ENCODE data around the gene LPAR6.

The LPAR6 gene

GRCh38 chr13:48397744-48398143 lies 15.2 kb downstream of the LPAR6 start:
- no peak overlapping the region for H3K4me3 ChIP-seq (ENCODE audit: low read length)
- no peak overlapping the region for H3K27ac ChIP-seq (ENCODE audit: low read length)
- H3K27me3 ChIP-seq (ENCODE audit: control insufficient read depth, insufficient read depth, low read length) = no peaks in the 10 kb centered on the region
- no peaks in the 10 kb centered on the region for H3K4me1 ChIP-seq (ENCODE audit: control insufficient read depth, low read depth, low read length)
- no peak overlapping the region for H3K9ac ChIP-seq (ENCODE audit: low read length)
- H3K36me3 ChIP-seq (ENCODE audit: control insufficient read depth, low read depth, low read length) = no peaks in the 10 kb centered on the region
- H3K9me3 ChIP-seq (ENCODE audit: control insufficient read depth, low read depth, low read length) = no peaks in the 10 kb centered on the region

GRCh38 chr13:48393698-48394085 lies 19.2 kb downstream of the LPAR6 start:
- Histone ChIP-seq H3K9ac (ENCODE audit: low read length) (no peak overlapping the region), H3K27ac (ENCODE audit: low read length) (no peak overlapping the region), H3K36me3 (ENCODE audit: control insufficient read depth, low read depth, low read length) (no peaks in the 10 kb centered on the region), H3K27me3 (ENCODE audit: control insufficient read depth, insufficient read depth, low read length) (no peaks in the 10 kb centered on the region), H3K4me3 (ENCODE audit: low read length) (no peak overlapping the region), H3K9me3 (ENCODE audit: control insufficient read depth, low read depth, low read length) (no peaks in the 10 kb centered on the region), H3K4me1 (ENCODE audit: control insufficient read depth, low read depth, low read length) (no peaks in the 10 kb centered on the region)

DNA sequence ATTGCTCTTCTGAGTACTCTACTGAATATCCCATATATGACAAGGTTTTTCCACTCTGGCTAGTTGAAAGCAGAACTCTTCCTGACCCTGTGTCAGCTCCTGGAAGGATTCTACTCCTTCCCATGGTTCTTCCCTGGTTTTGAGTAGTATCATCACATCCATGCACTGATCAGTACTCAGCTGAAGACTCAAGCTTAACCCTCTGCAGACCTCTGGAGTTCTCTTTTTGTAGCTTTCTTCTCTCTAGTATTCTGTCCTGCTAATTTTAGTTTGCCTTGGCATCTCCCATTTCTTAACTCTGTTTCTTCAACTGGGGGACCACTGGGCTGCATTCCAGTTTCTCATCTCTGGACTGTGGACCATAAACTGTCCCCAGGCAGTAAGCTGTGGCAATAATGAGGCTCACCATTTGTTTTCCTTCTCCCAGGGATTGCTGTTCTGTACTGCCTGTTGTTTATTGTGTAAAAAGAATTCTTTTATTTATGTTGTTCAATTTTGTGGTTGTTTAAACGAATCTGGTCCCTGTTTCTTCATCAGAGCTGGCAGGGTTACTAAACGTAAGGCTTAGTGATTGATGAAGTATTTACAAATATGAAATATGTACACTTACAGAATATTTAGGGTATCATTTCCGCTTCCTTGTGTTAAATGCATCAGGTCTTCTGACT lies 19.7 kb downstream of the LPAR6 start:
- Histone ChIP-seq H3K4me1 (ENCODE audit: control insufficient read depth, low read depth, low read length) (no peaks in the 10 kb centered on the region), H3K4me3 (ENCODE audit: low read length) (no peak overlapping the region), H3K36me3 (ENCODE audit: control insufficient read depth, low read depth, low read length) (no peaks in the 10 kb centered on the region), H3K9me3 (ENCODE audit: control insufficient read depth, low read depth, low read length) (no peaks in the 10 kb centered on the region), H3K27ac (ENCODE audit: low read length) (no peak overlapping the region), H3K27me3 (ENCODE audit: control insufficient read depth, insufficient read depth, low read length) (no peaks in the 10 kb centered on the region), H3K9ac (ENCODE audit: low read length) (no peak overlapping the region)

DNA sequence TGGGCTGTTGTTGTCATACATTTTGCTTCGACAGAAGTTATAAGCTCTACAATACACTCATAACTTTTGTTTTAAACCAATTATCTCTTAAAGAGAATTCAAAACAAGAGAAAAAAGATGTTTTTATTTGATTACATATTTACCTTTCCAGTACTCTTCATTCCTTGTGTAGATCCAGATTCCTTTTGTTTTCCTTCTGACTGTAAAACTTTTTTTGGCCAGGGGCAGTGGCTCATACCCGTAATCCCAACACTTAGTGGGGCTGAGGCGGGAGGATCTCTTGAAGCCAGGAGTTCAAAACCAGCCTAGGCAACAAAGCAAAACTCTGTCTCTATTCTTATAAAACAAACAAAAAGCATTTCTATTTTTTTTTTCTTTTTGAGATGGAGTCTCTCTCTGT lies 21.7 kb downstream of the LPAR6 start:
- Histone ChIP-seq H3K36me3 (ENCODE audit: control insufficient read depth, low read depth, low read length) (no peaks in the 10 kb centered on the region), H3K9me3 (ENCODE audit: control insufficient read depth, low read depth, low read length) (no peaks in the 10 kb centered on the region)

GRCh38 chr13:48386816-48387215 lies 26.1 kb downstream of the LPAR6 start:
- Histone ChIP-seq H3K36me3 (ENCODE audit: control insufficient read depth, low read depth, low read length) (no peaks in the 10 kb centered on the region), H3K27ac (ENCODE audit: low read length) (no peak overlapping the region), H3K4me3 (ENCODE audit: low read length) (no peak overlapping the region), H3K9me3 (ENCODE audit: control insufficient read depth, low read depth, low read length) (no peaks in the 10 kb centered on the region), H3K27me3 (ENCODE audit: control insufficient read depth, insufficient read depth, low read length) (no peaks in the 10 kb centered on the region), H3K4me1 (ENCODE audit: control insufficient read depth, low read depth, low read length) (no peaks in the 10 kb centered on the region), H3K9ac (ENCODE audit: low read length) (no peak overlapping the region)

More for the DNA sequence above, 21.7 kb downstream of the LPAR6 start:
- no peak overlapping the region for H3K9ac ChIP-seq (ENCODE audit: low read length)
- no peaks in the 10 kb centered on the region for H3K4me1 ChIP-seq (ENCODE audit: control insufficient read depth, low read depth, low read length)
- H3K27me3 ChIP-seq (ENCODE audit: control insufficient read depth, insufficient read depth, low read length) = no peaks in the 10 kb centered on the region
- H3K4me3 ChIP-seq (ENCODE audit: low read length) = no peak overlapping the region
- no peak overlapping the region for H3K27ac ChIP-seq (ENCODE audit: low read length)

- Histone ChIP-seq H3K36me3 (ENCODE audit: control insufficient read depth, low read depth, low read length) (no peaks in the 10 kb centered on the region), H3K9ac (ENCODE audit: low read length) (no peak overlapping the region), H3K9me3 (ENCODE audit: control insufficient read depth, low read depth, low read length) (no peaks in the 10 kb centered on the region), H3K4me1 (ENCODE audit: control insufficient read depth, low read depth, low read length) (no peaks in the 10 kb centered on the region), H3K27me3 (ENCODE audit: control insufficient read depth, insufficient read depth, low read length) (no peaks in the 10 kb centered on the region), H3K27ac (ENCODE audit: low read length) (no peak overlapping the region), H3K4me3 (ENCODE audit: low read length) (no peak overlapping the region)
These were observed 29.5 kb downstream of the LPAR6 start for GRCh38 chr13:48383384-48383783.

GRCh38 chr13:48380581-48380980 lies 32.3 kb downstream of the LPAR6 start:
- Histone ChIP-seq H3K4me1 (ENCODE audit: control insufficient read depth, low read depth, low read length) (no peaks in the 10 kb centered on the region), H3K27ac (ENCODE audit: low read length) (no peak overlapping the region), H3K4me3 (ENCODE audit: low read length) (no peak overlapping the region), H3K36me3 (ENCODE audit: control insufficient read depth, low read depth, low read length) (no peaks in the 10 kb centered on the region), H3K9me3 (ENCODE audit: control insufficient read depth, low read depth, low read length) (no peaks in the 10 kb centered on the region), H3K9ac (ENCODE audit: low read length) (no peak overlapping the region), H3K27me3 (ENCODE audit: control insufficient read depth, insufficient read depth, low read length) (no peaks in the 10 kb centered on the region)

- Histone ChIP-seq H3K27ac (ENCODE audit: low read length) (no peak overlapping the region), H3K36me3 (ENCODE audit: control insufficient read depth, low read depth, low read length) (no peaks in the 10 kb centered on the region)
These were observed 35.1 kb downstream of the LPAR6 start for GRCh38 chr13:48377857-48378256.

DNA sequence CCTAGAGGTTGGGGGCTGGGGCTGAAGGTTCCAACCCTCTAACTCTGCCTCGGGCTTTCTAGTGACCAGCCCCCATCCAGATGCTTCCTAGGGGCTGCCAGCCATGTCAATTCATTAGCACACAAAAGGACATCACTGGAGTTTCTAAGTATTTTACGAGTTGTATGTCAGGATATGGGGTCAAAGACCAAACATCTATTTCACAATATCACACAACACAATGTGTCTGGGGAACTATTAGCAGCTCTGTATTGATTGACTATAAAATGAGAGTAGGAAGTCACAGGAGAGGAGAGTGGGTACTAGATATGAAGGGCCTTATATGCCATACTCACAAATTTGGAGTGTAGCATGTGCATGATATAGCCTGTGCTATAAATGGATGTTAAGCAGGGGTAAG lies 42.1 kb downstream of the LPAR6 start:
- H3K9me3 ChIP-seq (ENCODE audit: control insufficient read depth, low read depth, low read length) = no peaks in the 10 kb centered on the region
- no peak overlapping the region for H3K4me3 ChIP-seq (ENCODE audit: low read length)
- no peaks in the 10 kb centered on the region for H3K36me3 ChIP-seq (ENCODE audit: control insufficient read depth, low read depth, low read length)
- H3K27ac ChIP-seq (ENCODE audit: low read length) = no peak overlapping the region
- H3K9ac ChIP-seq (ENCODE audit: low read length) = no peak overlapping the region
- no peaks in the 10 kb centered on the region for H3K4me1 ChIP-seq (ENCODE audit: control insufficient read depth, low read depth, low read length)
- no peaks in the 10 kb centered on the region for H3K27me3 ChIP-seq (ENCODE audit: control insufficient read depth, insufficient read depth, low read length)

More at GRCh38 chr13:48377857-48378256, 35.1 kb downstream of the LPAR6 start:
- H3K4me3 ChIP-seq (ENCODE audit: low read length) = no peak overlapping the region
- no peaks in the 10 kb centered on the region for H3K27me3 ChIP-seq (ENCODE audit: control insufficient read depth, insufficient read depth, low read length)
- no peaks in the 10 kb centered on the region for H3K9me3 ChIP-seq (ENCODE audit: control insufficient read depth, low read depth, low read length)
- H3K4me1 ChIP-seq (ENCODE audit: control insufficient read depth, low read depth, low read length) = no peaks in the 10 kb centered on the region
- H3K9ac ChIP-seq (ENCODE audit: low read length) = no peak overlapping the region

GRCh38 chr13:48369988-48370387 lies 42.9 kb downstream of the LPAR6 start:
- Histone ChIP-seq H3K9me3 (ENCODE audit: control insufficient read depth, low read depth, low read length) (no peaks in the 10 kb centered on the region), H3K4me1 (ENCODE audit: control insufficient read depth, low read depth, low read length) (no peaks in the 10 kb centered on the region), H3K4me3 (ENCODE audit: low read length) (no peak overlapping the region), H3K36me3 (ENCODE audit: control insufficient read depth, low read depth, low read length) (no peaks in the 10 kb centered on the region), H3K27me3 (ENCODE audit: control insufficient read depth, insufficient read depth, low read length) (no peaks in the 10 kb centered on the region), H3K27ac (ENCODE audit: low read length) (no peak overlapping the region), H3K9ac (ENCODE audit: low read length) (no peak overlapping the region)

Measured in iPS-18a (cell line).